GM03348 (cell line): ENCODE results near the gene ACKR1.

Experiments
- DNase-seq: peaks from one replicate; pipeline ENCODE4 v3.0.0; 2012; ENCODE audit warnings: low spot score

ACKR1 gene

DNA sequence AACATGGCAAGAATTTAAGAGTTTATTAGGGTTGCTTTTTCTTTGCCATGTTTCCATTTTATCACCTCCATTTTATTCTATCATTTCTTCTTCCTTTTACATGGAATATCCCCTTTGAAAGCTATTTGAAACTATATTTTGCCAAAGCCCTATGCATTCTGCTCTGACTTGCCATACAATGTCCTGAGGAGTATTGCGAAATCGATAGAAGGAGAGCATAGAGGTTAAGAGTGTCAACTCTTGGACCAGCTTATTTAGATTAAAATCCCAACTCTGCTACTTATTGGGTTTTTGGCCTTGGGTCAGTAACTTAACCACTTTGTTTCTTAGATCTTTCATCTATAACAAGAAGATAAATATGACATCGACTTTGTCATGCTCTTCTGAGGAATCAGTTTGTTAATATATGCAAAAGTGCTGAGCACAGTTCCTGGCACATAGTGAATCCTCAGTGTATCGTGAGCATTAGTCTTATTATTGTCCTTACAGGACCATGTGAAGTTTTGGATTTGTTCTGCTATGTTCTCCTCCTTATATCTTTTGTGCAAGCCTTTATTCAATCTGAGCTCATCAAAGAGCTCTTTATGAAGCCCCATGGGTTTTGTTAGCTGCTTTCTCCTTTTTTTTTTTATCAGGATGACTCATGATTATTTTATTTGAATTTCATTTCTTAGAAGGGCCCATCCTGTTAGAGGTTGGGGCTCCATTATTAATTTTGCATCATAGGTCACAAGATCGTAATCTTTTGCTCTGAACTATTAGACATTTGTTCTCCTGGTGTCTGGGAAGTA is 17.6 kb downstream of the ACKR1 start:
- no peak for DNase-seq

DNA sequence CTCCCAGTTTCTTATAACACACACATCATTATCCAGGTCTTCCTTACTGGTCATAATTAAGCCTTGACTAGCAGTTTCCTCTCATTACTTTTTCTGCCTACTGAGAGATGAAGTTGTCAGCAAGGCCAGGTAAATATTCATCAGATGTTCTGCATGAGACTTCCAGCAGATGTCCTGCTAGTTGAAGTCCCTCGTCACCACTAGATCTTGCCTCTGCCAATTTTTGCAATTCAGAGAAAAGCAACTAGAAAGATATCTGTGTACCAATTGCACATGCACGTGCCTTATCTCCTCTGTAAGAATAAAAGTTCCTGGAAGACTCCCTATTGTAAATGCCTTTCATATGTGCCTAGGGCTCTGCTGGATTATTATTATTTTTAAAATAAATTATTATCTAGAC is 18.3 kb downstream of the ACKR1 start:
- no peak for DNase-seq

DNA sequence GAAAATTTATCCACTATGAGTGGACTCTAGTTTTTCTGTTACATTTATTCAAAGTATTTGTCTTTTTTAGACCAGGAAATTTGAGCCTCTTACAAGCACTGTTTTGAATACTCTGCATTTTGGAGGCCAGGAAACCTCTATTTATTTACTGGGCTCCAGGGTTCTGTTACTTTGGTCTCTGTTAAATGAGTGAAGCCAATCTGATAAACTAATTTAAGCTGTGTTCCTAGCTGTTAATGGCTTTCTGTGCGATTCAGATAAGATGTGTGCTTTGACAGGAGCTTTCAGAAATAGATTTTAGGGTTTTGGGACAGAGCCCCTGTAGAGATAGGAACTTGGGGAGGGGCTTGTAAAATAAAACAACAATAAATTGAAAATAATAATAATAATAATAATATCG is 23.9 kb downstream of the ACKR1 start:
- no peak for DNase-seq

DNA sequence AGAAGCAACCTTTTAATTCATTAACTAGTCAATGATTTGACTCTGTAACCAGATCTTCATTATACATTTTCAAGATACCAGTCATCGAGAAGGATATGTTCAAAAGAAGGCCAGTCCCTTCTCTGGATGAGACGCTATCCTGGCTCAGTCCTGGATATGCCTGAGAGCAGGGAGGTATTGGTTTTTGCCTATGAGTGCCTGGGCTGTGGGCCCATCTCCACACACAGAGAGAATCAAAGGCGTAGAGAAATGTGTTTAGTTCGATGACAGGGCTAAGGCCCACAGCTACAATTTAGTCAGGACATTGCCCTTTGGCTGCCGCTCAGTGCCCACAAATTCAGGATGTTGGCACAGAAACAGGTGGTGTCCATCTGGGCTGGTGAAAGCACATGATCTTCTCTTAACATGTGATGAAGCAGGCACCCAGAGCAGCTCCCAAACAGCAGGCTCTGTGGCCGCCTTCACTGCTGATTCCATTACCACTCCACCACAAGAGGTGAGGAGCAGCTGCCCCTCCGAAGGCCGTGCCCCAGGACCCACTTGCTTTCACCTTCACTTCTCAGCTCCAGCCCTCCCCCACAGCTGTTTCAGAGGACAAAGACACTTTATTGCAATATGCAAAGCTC is 24.7 kb downstream of the ACKR1 start:
- DNase-seq: no peak

DNA sequence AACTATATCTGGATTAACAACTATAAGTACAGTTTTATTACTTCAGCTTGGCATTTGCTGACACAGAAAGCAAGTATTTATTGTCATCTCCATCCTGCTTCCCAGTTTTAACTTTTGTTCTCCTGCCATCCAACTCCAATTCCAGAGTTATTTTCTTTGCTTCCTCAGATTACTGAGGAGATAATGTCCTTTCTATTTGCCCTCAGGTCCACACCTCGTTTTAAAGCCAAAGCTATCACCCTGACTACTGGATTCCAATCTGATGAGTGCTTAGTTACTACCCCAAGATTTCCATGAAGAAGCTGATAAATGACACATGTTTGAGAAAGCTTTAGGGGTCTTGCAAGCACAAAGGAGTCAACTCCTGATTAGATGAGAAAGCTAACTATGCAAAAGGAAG is 25.2 kb downstream of the ACKR1 start:
- DNase-seq: no peak

DNA sequence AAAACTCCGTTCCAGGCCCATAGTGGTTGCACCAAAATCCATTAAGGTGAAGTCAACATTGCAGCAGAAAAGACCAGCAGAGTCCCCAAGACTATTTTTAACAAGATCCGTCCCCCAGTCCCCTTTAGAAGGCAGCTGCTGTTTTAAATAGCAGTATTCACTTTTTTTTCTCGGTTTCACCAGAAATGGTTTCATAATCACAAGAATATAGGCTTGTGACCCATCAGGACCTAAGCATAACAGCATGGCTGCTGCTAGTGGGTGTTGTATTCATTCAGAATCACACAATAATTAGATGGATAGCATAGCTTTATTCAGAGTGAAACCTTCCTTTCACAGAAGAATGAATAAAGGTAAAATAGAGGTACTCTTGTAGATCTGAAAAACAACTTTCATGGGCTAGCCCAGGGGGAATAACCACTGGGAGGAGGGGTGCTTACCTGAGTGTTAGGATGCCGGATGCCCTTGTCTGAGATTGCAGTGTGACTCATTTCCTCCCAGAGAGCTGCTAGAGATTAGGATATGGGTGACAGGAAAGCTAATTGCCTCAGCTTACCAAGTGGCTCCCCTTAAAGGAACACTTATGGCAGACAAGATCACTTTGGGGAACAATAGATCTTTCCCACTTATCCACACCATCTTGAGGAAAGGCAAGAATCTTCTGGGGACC is 35.0 kb downstream of the ACKR1 start:
- no peak for DNase-seq

DNA sequence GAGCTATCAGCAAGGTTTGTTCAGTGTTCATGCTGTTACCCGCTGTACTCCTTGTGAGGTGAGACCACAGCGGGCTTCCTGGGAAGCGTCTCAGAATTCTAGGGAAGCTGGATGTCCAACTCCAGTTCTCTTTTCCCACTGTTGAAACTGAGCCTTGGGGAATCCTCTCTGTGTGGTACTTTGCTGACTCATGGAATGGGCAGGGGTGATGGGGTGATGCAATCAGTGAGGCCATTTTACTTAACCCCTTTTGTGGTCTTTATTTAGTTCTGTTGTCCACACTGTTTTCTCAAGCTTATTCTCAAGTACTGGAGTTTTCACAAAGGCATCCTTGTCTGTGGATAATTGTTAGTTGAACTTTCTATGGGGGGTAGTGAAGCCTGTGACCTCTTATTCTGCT is 42.6 kb downstream of the ACKR1 start:
- no peak for DNase-seq

DNA sequence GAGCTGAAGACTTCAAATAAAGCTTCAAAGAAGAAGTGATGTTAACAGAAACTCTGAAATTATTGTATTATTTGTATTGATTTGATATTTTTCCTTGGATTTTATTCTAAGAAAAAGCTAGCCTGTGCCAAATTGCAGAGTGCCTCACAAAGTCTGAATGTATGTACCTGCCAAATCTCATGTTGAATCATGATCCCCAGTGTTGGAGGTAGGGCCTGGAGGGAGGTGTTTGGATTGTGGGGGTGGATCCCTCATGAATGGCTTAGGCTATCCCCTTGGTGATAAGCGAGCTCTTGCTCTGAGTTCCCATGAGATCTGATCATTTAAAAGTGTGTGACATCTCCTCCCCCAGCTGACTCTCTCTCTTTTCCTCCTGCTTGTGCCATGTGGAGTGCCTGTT is 43.6 kb downstream of the ACKR1 start:
- DNase-seq: no peak

DNA sequence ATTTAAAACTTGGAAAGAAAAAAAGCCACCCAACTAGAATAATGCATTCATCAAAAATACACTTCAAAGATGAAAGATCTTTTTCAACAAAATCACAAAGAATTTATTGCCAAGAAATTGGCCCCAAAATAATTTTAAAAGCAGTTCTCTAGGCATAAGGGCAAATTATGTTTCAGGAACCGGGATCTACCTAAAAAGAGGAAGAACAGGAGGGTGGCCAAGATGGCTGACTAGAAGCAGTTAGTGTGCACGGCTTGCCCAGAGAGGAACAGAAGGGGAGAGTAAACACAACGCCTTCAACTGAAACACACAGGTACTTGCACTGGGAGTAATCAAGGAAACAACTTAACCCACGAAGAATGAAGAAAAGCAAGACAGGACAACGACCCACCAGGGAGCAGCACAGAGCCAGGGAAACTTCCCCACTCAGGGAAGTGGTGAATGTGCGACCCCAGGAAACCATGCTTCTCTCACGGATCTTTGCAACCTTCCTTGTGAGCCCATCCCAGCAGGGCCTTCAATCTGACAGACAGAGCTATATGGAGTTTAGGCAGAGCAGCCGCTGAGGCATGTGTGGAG is 46.1 kb downstream of the ACKR1 start:
- DNase-seq: no peak
